Measurements from ENCODE around the gene MRPL17.
"Not testable (repeated sequence)": the region's sequence is repeated elsewhere in the genome, so short reads cannot be mapped to it uniquely, and the experiment has no call there.

- TF ChIP-seq CTCF (IDR thresholded peaks at IDR 0.05; ENCODE audit: poor library complexity); EZH2 (IDR thresholded peaks at IDR 0.05; ENCODE audit: borderline replicate concordance): not testable (repeated sequence)
Observed at GRCh38 chr11:6684068-6684467, 928 bp upstream of the MRPL17 start.

All from hepatocyte (in vitro differentiated cells).